Measurements from ENCODE around the gene ANKHD1. TPM values are rescaled to one million over a fixed set of nuclear protein-coding genes. Genes with fewer than 3 reads are reported as not detected.
A peak's percentile ranks its signal among the peaks of the same experiment; 100 is the strongest.

ANKHD1 gene
- polyA plus RNA-seq, 3 donors: 32.7 to 42.7 (median 36.8) TPM

DNA sequence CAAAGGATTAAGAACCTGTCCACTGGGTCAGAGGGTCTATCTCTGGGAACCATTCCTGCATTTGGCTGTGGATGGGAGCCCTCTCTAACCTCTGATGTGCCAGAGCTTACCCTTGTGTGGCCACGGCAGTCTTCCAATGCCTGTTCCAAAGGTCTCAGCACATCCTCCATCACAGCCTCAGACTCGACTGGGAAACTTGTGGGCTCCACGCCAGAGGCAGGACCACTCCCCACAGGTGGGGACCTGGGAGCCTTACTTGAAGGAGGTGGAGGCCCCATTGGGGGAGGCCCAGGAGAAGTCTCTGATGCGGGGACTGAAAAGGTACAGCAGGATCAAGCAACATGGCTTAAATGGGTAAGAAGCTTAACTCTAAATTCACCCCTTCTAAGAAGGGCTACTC lies 150.2 kb downstream of the ANKHD1 start:
- no peak overlapping the region for H3K27ac ChIP-seq (ENCODE audit: low read depth, low read length)
- WGBS, 3 donors: 81 to 92% (median 92%) methylated on average over 4 of the region's 4 CpGs

DNA sequence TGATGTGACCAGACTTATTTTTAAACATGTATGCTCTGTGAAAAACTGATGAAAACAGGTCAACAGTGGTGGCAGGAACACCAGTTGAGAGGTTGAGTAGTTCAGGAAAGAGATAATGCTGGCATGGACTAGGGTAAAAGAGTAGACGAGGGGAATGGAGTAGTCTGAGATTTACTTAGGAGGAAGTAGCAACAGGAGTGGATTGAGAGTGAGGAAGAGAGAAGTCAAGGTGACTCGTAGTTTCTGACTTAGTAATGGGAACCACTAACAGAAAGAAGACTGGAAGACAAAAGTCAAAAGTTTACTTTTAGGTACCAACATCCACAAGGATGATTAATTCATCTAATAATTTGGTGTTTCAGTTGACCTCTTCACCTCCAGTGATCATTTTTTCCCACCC lies 152.0 kb downstream of the ANKHD1 start:
- H3K27ac ChIP-seq (ENCODE audit: low read depth, low read length): no peak overlapping the region
- 55 to 87% (median 57%) methylated on average over 2 of the region's 2 CpGs for WGBS, 3 donors

- no peak overlapping the region for H3K27ac ChIP-seq (ENCODE audit: low read depth, low read length)
- 36 to 58% (median 53%) methylated on average over 2 of the region's 2 CpGs for WGBS, 3 donors
Observed at GRCh38 chr5:140554454-140554853, 152.8 kb downstream of the ANKHD1 start.

DNA sequence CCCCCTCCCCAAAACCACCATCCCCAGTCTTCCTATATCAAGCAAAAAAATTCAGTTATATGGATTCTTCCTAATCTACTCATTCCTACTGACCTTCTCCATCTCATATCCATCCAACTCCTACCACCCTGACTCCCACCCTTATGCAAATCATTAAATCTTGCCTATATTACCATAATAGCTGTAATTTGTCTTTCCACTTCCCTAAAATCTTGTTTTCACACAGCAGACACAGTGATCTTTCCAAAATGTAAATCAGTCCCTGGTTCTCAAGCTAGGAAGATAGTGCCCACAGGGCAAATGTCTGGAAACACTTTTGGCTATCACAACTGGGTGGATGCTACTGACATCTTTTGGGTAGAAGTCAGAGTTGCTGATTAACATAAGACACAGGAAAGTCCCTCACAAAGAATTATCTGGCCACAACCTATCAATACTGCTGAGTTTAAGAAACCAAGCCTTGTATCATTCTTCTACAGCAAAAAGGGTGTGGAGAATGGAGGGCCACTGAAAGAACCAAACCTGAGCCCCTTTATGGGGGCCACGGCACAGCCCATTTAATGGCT lies 154.2 kb downstream of the ANKHD1 start:
- H3K27ac ChIP-seq (ENCODE audit: low read depth, low read length): no peak overlapping the region
- WGBS, 3 donors: 84 to 89% (median 84%) methylated on average over 1 of the region's 1 CpG

DNA sequence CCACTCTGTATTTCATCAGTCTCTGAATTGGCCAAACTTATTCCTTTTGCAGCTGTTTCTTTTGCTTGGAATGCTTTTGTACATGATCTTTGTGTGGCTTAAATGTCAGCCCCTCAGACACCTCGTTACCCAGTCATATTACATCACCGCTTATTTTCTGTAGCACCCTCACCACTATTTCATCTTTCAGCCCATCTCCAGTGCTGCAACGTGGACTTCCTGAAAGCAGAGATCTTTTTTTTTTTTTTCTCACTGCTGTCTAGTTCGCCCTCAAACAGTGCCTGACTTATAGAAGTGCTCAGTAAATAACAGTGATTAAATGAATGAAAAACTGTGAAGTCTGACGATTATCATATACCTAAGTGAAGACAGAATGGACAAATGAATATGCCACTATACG lies 154.8 kb downstream of the ANKHD1 start:
- no peak overlapping the region for H3K27ac ChIP-seq (ENCODE audit: low read depth, low read length)
- WGBS, 3 donors: 3 to 5% (median 4%) methylated on average over 6 of the region's 6 CpGs

- WGBS, 3 donors: 1 to 2% (median 1%) methylated on average over 45 to 46 of the region's 46 CpGs
- peak within 1 kb of the TSS; percentile 81 for H3K27ac ChIP-seq (ENCODE audit: low read depth, low read length)
Observed at GRCh38 chr5:140557136-140557805, 155.6 kb downstream of the ANKHD1 start, which contains the start of gene SRA1. Gene SRA1 (minus strand): TSS chr5:140557473. CDS start chr5:140557452, 21 bp downstream.

DNA sequence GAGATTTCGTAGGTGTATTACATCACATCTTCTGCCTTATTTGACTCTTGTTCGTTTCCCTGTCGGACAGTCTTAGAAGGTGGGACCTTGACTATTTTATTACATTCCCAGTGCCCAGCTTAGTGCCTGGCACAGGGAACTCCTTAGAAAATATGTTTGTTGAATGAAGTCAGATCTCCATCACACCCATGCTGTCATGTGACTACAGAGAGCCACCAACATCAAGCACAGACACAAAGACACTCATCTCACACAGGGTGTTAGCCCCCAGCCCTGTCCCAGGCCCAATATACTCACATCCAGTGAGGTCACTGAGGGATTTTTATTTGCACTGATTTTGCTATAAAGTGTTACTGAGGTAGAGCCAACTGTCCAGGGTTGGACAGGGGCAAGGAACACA lies 156.3 kb downstream of the ANKHD1 start:
- 72 to 87% (median 73%) methylated on average over 3 of the region's 3 CpGs for WGBS, 3 donors
- peak overlapping the region; percentile 63 for H3K27ac ChIP-seq (ENCODE audit: low read depth, low read length)

DNA sequence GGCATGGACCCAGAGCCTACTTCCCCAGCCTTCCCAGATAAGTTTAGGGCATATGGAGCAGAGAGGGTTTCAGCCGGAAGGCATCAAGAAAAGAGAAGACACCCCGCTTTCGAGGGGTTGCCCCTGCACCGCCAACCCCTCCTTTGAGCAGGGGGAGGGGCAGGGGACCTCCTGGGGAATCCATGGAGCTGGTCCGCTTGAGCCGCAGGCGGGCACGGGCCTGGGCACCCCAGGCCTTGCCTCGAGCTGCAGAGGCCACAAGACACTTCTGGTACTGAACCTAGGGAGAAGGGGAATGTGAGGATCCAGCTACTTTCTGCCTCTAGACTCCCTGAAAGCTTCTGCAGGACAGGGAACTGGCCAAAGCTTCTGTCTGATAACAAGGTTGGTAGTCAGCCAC lies 156.9 kb downstream of the ANKHD1 start:
- 93 to 94% (median 94%) methylated on average over 7 to 9 of the region's 9 CpGs for WGBS, 3 donors
- no peak overlapping the region for H3K27ac ChIP-seq (ENCODE audit: low read depth, low read length)

DNA sequence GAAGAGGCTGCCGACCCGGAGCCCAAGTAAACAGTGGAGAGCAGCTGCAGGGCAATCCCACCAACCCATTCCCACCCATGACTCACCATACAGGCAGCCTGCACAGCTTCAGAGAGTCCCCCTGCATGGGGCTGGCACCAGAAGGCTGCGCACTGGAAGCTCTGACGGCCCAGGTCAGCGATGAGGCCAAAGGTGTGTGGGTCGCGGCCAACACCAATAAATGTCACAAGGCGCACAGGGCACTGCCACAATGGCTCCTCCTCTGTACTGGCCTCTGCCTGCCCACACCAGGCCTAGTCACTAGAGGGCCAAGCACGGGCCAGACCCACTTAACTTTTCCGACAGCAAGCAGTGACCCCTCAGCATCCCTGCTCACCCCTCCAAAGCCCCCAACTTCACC lies 158.6 kb downstream of the ANKHD1 start:
- no peak overlapping the region for H3K27ac ChIP-seq (ENCODE audit: low read depth, low read length)
- 91 to 92% (median 91%) methylated on average over 10 of the region's 10 CpGs for WGBS, 3 donors

- H3K27ac ChIP-seq (ENCODE audit: low read depth, low read length): no peak overlapping the region
- WGBS, 3 donors: 82 to 95% (median 93%) methylated on average over 10 of the region's 10 CpGs
Observed at GRCh38 chr5:140561753-140562523, 160.3 kb downstream of the ANKHD1 start.

DNA sequence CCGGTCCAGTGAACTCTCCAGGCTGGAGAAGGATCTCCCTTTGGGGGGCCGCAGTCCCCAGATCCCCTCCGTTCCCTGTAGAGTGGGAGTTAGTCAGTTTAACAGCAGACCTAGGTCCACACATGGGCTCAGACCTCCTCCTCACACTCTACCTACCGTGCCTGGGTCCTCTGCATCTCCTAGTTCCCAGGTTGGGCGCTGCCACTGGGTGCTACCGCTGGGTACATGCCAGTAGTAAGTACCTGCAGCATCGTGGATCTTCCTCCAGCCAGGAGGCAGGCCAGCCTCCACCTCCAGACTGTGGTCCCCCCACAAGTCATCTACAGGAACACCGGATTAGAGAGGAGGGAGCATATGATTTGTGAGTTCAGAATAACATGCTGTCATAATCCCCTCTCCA lies 162.0 kb downstream of the ANKHD1 start:
- 55 to 71% (median 68%) methylated on average over 8 of the region's 8 CpGs for WGBS, 3 donors
- H3K27ac ChIP-seq (ENCODE audit: low read depth, low read length): peak overlapping the region; percentile 70

DNA sequence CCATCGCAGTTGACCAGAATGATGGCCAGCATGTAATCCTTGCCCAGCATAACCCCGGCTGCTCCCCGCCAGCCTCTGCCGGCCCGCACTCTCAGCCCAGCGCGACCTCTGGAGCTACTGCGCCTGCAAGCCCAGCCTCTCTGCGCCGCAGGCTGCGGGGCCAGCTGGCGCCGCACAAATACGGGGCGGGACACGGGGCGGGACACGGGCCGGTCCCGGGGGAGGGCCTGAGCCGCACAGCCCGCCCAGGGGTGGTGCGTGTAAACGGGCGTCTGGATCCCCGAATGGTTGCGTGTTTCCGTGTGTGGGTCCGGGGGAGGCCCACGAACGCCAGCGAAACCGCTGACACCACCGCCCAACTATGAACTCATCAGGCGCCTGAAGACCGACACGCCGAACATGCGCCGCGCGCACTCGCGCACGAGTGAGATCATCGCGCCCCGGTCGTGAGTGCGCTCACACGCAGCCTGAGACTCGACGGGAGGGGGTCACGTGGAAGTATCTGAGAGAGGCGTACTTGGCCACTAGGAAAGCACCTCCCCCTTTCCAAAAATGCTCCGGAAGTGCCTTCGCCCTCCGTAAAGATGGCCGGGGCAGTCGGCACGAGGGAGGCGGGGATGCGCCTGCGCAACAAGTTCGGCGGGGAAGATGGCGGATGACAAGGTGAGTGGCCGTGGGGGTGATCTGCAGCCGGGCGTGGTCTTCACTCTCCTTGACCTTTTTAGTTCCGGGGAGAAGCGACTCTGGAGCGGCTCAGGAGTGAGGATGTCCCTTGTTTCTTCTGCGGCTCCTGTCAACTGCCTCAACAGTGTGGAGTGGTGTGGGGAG lies 162.8 kb downstream of the ANKHD1 start, which contains the start of the genes APBB3 and SLC35A4:
Gene APBB3, minus strand, starts transcription at position 403 of the 828 bp plus-strand sequence. Its CDS starts 353 bp downstream, at position 50.
Gene SLC35A4, plus strand, starts transcription at position 633 of the 828 bp plus-strand sequence. CDS start 2,342 bp downstream, outside the sequence.
- 0% methylated on average over 73 to 74 of the region's 74 CpGs for WGBS, 3 donors
- peak within 1 kb of the TSS; percentile 70 for H3K27ac ChIP-seq (ENCODE audit: low read depth, low read length)

DNA sequence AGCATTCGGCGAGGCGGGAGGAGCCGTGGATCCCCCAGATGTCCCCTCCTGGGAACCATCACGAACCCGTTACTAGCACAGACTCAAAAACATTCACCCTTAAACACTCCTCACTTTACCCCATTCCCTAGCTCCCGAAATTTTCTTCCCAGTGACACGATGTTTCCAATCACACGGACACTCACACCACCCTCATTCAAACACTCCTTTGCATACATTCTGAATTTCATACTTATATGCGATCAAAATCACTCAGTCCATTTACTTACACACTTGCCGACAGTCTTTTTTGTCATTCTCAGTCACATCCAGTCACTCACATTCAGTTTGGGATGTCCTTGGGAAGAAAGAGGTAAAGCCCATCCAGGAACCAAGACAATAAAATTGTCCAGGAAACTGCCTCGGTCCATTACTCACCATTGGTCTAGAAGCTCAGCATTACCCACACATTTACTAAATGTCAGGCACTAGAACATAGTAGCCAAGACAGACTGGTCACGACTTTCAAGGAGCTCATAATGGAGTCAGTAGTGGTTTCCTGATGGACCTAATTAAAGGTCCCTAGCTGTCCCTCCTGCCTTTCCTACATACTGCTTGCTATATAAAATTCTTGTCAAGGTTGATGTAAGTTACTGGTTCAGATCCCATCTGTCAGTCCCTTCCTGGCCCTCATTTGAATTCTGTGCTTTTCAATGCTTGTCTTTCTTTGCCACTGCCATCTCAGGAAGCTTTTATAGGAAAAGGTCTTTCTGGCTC lies 163.6 kb downstream of the ANKHD1 start:
- peak overlapping the region; percentile 70 for H3K27ac ChIP-seq (ENCODE audit: low read depth, low read length)
- WGBS, 3 donors: 5 to 7% (median 7%) methylated on average over 13 of the region's 13 CpGs

DNA sequence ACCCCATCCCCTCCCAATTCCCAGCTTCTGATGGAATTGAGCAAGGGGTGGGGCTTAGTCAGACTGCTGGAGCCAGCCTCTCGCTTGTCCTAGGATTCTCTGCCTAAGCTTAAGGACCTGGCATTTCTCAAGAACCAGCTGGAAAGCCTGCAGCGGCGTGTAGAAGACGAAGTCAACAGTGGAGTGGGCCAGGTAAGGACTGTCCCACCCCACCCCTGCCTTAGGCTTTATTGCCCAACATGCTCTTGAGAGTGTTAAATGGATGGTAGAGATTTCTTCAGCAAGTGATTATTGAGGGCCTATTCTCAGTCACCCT lies 164.1 kb downstream of the ANKHD1 start:
- 85 to 89% (median 85%) methylated on average over 4 of the region's 4 CpGs for WGBS, 3 donors
- H3K27ac ChIP-seq (ENCODE audit: low read depth, low read length): no peak overlapping the region

DNA sequence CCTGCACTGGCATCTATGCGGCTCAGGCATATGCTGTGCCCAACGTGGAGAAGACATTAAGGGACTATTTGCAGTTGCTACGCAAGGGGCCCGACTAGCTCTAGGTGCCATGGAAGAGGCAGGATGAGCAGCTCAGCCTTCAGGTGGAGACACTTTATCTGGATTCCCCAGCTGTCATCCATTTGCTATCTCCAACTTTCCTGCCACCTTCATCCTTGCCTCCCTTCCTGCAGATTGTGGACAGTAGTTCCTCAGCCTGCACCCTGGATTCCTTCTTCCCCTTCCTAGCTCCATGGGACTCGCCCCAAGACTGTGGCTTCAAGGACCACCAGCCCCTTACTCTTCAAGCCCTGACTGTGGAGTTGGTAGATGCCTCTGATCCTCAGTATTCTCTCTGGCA lies 165.0 kb downstream of the ANKHD1 start:
- WGBS, 3 donors: 92% methylated on average over 5 of the region's 5 CpGs
- H3K27ac ChIP-seq (ENCODE audit: low read depth, low read length): no peak overlapping the region

DNA sequence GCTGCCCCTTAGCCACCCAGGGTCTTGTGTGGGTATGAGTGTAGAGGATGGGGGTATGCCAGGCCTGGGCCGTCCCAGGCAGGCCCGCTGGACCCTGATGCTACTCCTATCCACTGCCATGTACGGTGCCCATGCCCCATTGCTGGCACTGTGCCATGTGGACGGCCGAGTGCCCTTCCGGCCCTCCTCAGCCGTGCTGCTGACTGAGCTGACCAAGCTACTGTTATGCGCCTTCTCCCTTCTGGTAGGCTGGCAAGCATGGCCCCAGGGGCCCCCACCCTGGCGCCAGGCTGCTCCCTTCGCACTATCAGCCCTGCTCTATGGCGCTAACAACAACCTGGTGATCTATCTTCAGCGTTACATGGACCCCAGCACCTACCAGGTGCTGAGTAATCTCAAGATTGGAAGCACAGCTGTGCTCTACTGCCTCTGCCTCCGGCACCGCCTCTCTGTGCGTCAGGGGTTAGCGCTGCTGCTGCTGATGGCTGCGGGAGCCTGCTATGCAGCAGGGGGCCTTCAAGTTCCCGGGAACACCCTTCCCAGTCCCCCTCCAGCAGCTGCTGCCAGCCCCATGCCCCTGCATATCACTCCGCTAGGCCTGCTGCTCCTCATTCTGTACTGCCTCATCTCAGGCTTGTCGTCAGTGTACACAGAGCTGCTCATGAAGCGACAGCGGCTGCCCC lies 165.6 kb downstream of the ANKHD1 start:
- H3K27ac ChIP-seq (ENCODE audit: low read depth, low read length): no peak overlapping the region
- WGBS, 3 donors: 87 to 91% (median 88%) methylated on average over 22 of the region's 22 CpGs

DNA sequence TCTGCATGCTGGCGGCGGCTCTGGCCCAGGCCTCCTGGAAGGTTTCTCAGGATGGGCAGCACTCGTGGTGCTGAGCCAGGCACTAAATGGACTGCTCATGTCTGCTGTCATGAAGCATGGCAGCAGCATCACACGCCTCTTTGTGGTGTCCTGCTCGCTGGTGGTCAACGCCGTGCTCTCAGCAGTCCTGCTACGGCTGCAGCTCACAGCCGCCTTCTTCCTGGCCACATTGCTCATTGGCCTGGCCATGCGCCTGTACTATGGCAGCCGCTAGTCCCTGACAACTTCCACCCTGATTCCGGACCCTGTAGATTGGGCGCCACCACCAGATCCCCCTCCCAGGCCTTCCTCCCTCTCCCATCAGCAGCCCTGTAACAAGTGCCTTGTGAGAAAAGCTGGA lies 166.2 kb downstream of the ANKHD1 start:
- no peak overlapping the region for H3K27ac ChIP-seq (ENCODE audit: low read depth, low read length)
- 95 to 97% (median 96%) methylated on average over 13 of the region's 13 CpGs for WGBS, 3 donors

Data from adipose tissue (tissue), 3 donors.